IMR-90 (cell line): Measurements from ENCODE around the gene RUNX2. TPM values are rescaled to one million over a fixed set of nuclear protein-coding genes. Genes with fewer than 3 reads are reported as not detected.
A peak's percentile ranks its signal among the peaks of the same experiment; 100 is the strongest.
"Not testable (repeated sequence)": the region's sequence is repeated elsewhere in the genome, so short reads cannot be mapped to it uniquely, and the experiment has no call there.

Experiments
- ATAC-seq: fragments of 200-7000 bp; cut with Tn5 transposase; 2 replicates; pipeline ENCODE4 v1.9.1; 2020; ENCODE audit warnings: low read depth, mild to moderate bottlenecking, moderate library complexity
- BruUV-seq: library from RNA; stranded (reverse); fragments of 400-500 nt; replicated peaks from 2 replicates; lab custom pipeline; 2021; lab: Mats Ljungman, UMichigan
- CTCF ChIA-PET: fragments of 300-600 bp; formaldehyde crosslinking; extraction: SDS; loops from one replicate; lab custom pipeline; 2021; ENCODE audit warnings: antibody characterized with exemption; lab: Yijun Ruan, JAX
- POLR2A ChIA-PET: fragments of 300-600 bp; sonication (Branson Sonifier 250); formaldehyde crosslinking; loops from one replicate; lab custom pipeline; 2022; ENCODE audit warnings: antibody characterized with exemption; ENCODE audit not compliant: unreplicated experiment; lab: Charles Lee
- DNase-seq: peaks from one replicate; pipeline ENCODE4 v3.0.0; 2013
- H2AFZ ChIP-seq: replicated peaks from 2 replicates; pipeline ENCODE3; 2013; ENCODE audit warnings: low read length, mild to moderate bottlenecking; ENCODE audit not compliant: poor library complexity
- H2AK5ac ChIP-seq: 2 replicates; pipeline ENCODE4 v1.6.1; 2013; ENCODE audit warnings: low read depth, low read length, inconsistent platforms
- H2AK9ac ChIP-seq: replicated peaks from 2 replicates; pipeline ENCODE3; 2013; ENCODE audit warnings: mild to moderate bottlenecking, low read depth, low read length, moderate library complexity; ENCODE audit not compliant: poor library complexity
- H2BK120ac ChIP-seq: 2 replicates; pipeline ENCODE4 v1.6.1; 2013; ENCODE audit warnings: low read depth, low read length, inconsistent platforms
- H2BK15ac ChIP-seq: 3 replicates; pipeline ENCODE4 v1.6.1; 2013; ENCODE audit warnings: low read depth, low read length, inconsistent platforms
- H2BK20ac ChIP-seq: 2 replicates; pipeline ENCODE4 v1.6.1; 2013; ENCODE audit warnings: low read depth, mild to moderate bottlenecking, inconsistent platforms, low read length, moderate library complexity
- H2BK5ac ChIP-seq: 2 replicates; pipeline ENCODE4 v1.6.1; 2013; ENCODE audit warnings: mild to moderate bottlenecking, low read depth, low read length, inconsistent platforms; ENCODE audit not compliant: poor library complexity, severe bottlenecking
- H3K14ac ChIP-seq: replicated peaks from 2 replicates; pipeline ENCODE4 v1.6.1; 2013; ENCODE audit warnings: low read depth, low read length, inconsistent platforms
- H3K18ac ChIP-seq: 2 replicates; pipeline ENCODE4 v1.6.1; 2013; ENCODE audit warnings: low read depth, low read length, control low read depth
- H3K23ac ChIP-seq: 2 replicates; pipeline ENCODE4 v1.6.1; 2013; ENCODE audit warnings: low read depth, low read length, inconsistent platforms
- H3K27ac ChIP-seq: 2 replicates; pipeline ENCODE4 v1.5.1; 2013; ENCODE audit warnings: mild to moderate bottlenecking, control low read depth, low read length; ENCODE audit not compliant: insufficient read depth
- H3K27me3 ChIP-seq: 2 replicates; pipeline ENCODE4 v1.6.1; 2013; ENCODE audit warnings: low read length; ENCODE audit not compliant: control insufficient read depth, insufficient read depth
- H3K36me3 ChIP-seq: 2 replicates; pipeline ENCODE4 v1.6.1; 2013; ENCODE audit warnings: low read length, mixed read lengths; ENCODE audit not compliant: control insufficient read depth, insufficient read depth
- H3K4ac ChIP-seq: 2 replicates; pipeline ENCODE4 v1.6.1; 2013; ENCODE audit warnings: low read depth, low read length, inconsistent platforms
- H3K4me1 ChIP-seq: 2 replicates; pipeline ENCODE4 v1.6.1; 2013; ENCODE audit warnings: low read length, mixed read lengths; ENCODE audit not compliant: control insufficient read depth, insufficient read depth
- H3K4me2 ChIP-seq: 2 replicates; pipeline ENCODE4 v1.6.1; 2013; ENCODE audit warnings: low read depth, mild to moderate bottlenecking, control low read depth, low read length, moderate library complexity
- H3K4me3 ChIP-seq: 2 replicates; pipeline ENCODE4 v1.5.1; 2013; ENCODE audit warnings: low read depth, mild to moderate bottlenecking, control low read depth, low read length, moderate library complexity; ENCODE audit not compliant: insufficient read depth
- H3K56ac ChIP-seq: 2 replicates; pipeline ENCODE4 v1.6.1; 2013; ENCODE audit warnings: low read length, inconsistent platforms; ENCODE audit not compliant: insufficient read depth; ENCODE audit errors: extremely low read depth
- H3K79me1 ChIP-seq, 2 experiments: 2 replicates each; pipeline ENCODE4 v1.6.1; 2013; ENCODE audit warnings: low read length in 2 of 2, inconsistent platforms in 1 of 2, low read depth in 1 of 2
- H3K9ac ChIP-seq: 2 replicates; pipeline ENCODE4 v1.6.1; 2013; ENCODE audit warnings: low read depth, low read length, control low read depth
- H3K9me1 ChIP-seq: 2 replicates; pipeline ENCODE4 v1.6.1; 2013; ENCODE audit warnings: low read length, inconsistent platforms; ENCODE audit not compliant: insufficient read depth
- H3K9me3 ChIP-seq: 2 replicates; pipeline ENCODE4 v1.6.1; 2013; ENCODE audit warnings: low read length; ENCODE audit not compliant: control insufficient read depth, insufficient read depth
- H4K20me1 ChIP-seq: 2 replicates; pipeline ENCODE4 v1.6.1; 2013; ENCODE audit warnings: low read length, inconsistent platforms; ENCODE audit not compliant: insufficient read depth
- H4K5ac ChIP-seq: 2 replicates; pipeline ENCODE4 v1.6.1; 2013; ENCODE audit warnings: mild to moderate bottlenecking, low read depth, low read length, control low read depth
- H4K8ac ChIP-seq, 2 experiments: 2 replicates each; pipeline ENCODE4 v1.6.1; 2013; ENCODE audit warnings: low read depth in 2 of 2, low read length in 2 of 2, control low read depth in 1 of 2, inconsistent platforms in 1 of 2
- H4K91ac ChIP-seq: 2 replicates; pipeline ENCODE4 v1.6.1; 2013; ENCODE audit warnings: low read depth, low read length, inconsistent platforms; ENCODE audit not compliant: insufficient read depth
- WGBS, 2 experiments: methylation state at CpG; one replicate each; pipeline versions ENCODE4 v1.1.5 to v1.1.7; 2013; ENCODE audit warnings: missing lambda C conversion rate in 2 of 2; ENCODE audit not compliant: insufficient read length in 1 of 2; ENCODE audit errors: extremely low coverage in 2 of 2; 5-methylcytosine and 5-hydroxymethylcytosine counted together
- dilution Hi-C: fragments of 300-500 bp; cut with HindIII; formaldehyde crosslinking; loops from one replicate; pipeline ENCODE4 v1.14.3; 2018; ENCODE audit warnings: low sequenced_read_pairs; ENCODE audit not compliant: unreplicated experiment
- in situ Hi-C: fragments of 300-500 bp; cut with MboI; formaldehyde crosslinking; loops from 3 replicates; pipeline ENCODE4 v1.14.3; 2019; ENCODE audit warnings: low sequenced_read_pairs, inconsistent platforms, mixed read lengths
- intact Hi-C: fragments of 100-400 bp; cut with micrococcal nuclease; formaldehyde crosslinking; loops from 2 replicates; pipeline ENCODE4 v1.10.0; 2022
- polyA plus RNA-seq, 3 experiments: library from polyadenylated mRNA; depleted of rRNA; stranded (reverse); fragments of >200 nt; gene quantifications; 2 replicates each; pipeline ENCODE4 v1.2.3, GENCODE V29; 2012; ENCODE audit warnings: low replicate concordance in 1 of 3
- total RNA-seq: library from RNA; depleted of rRNA; stranded (reverse); fragments of >200 nt; gene quantifications from 2 replicates; pipeline ENCODE4 v1.2.3, GENCODE V29; 2012

Gene RUNX2
- total and polyA plus RNA-seq, 2 of the 4 experiments (the other 2 are of a cell fraction) = 2.3 to 4.7 TPM

- H4K8ac ChIP-seq, intact Hi-C loops, POLR2A ChIA-PET, H2BK5ac ChIP-seq, ATAC-seq, H3K4ac ChIP-seq, CTCF ChIA-PET, H3K9ac ChIP-seq, in situ Hi-C loops, DNase-seq, H3K79me1 ChIP-seq, H4K20me1 ChIP-seq, H3K27me3 ChIP-seq, dilution Hi-C loops, H3K27ac ChIP-seq, H2AK5ac ChIP-seq, H3K4me3 ChIP-seq, H3K9me1 ChIP-seq, H2BK15ac ChIP-seq, H3K56ac ChIP-seq, BruUV-seq, H2BK120ac ChIP-seq, H3K18ac ChIP-seq, H4K5ac ChIP-seq, H4K91ac ChIP-seq, H3K14ac ChIP-seq, H3K9me3 ChIP-seq, H2AFZ ChIP-seq, H2BK20ac ChIP-seq, H3K4me2 ChIP-seq, H3K4me1 ChIP-seq, H3K36me3 ChIP-seq, H3K23ac ChIP-seq, H2AK9ac ChIP-seq: not testable (repeated sequence)
- WGBS, 2 experiments = no CpG with 5 or more reads among the region's 6 CpGs
Measured at GRCh38 chr6:45673167-45673566, 345.0 kb downstream of the RUNX2 start.

GRCh38 chr6:45675166-45675565 is 347.0 kb downstream of the RUNX2 start:
- H3K36me3 ChIP-seq, DNase-seq, dilution Hi-C loops, H2AK5ac ChIP-seq, H3K56ac ChIP-seq, H2BK5ac ChIP-seq, BruUV-seq, H4K91ac ChIP-seq, H2BK15ac ChIP-seq, H4K8ac ChIP-seq, H2BK20ac ChIP-seq, H4K5ac ChIP-seq, H3K4me2 ChIP-seq, in situ Hi-C loops, H4K20me1 ChIP-seq, H3K27ac ChIP-seq, H3K18ac ChIP-seq, H2AFZ ChIP-seq, H3K27me3 ChIP-seq, POLR2A ChIA-PET, ATAC-seq, H2AK9ac ChIP-seq, H3K79me1 ChIP-seq, H3K9ac ChIP-seq, CTCF ChIA-PET, intact Hi-C loops, H3K9me3 ChIP-seq, H3K23ac ChIP-seq, H2BK120ac ChIP-seq, H3K4me3 ChIP-seq, H3K14ac ChIP-seq: not testable (repeated sequence)
- H3K4me1 ChIP-seq = peaks cover 11% of the 10 kb centered on the region
- peaks cover 12% of the 10 kb centered on the region; the same call in 1 of the 2 replicates for H3K9me1 ChIP-seq
- H3K4ac ChIP-seq = 0 out of 2 replicates have a peak overlapping the region, but pooled peaks have one; percentile 72
- WGBS, 2 experiments = 84% methylated on average over 3 of the region's 14 CpGs; no CpG with 5 or more reads in 1 of the 2 experiments
